Thoracic aorta (tissue), 2 donors: ENCODE data around the gene TMEM86A. TPM values are rescaled to one million over a fixed set of nuclear protein-coding genes. Genes with fewer than 3 reads are reported as not detected.
A peak's percentile ranks its signal among the peaks of the same experiment; 100 is the strongest.

Experiments used
- ATAC-seq: fragments of 150-250 bp; one replicate; pipeline ENCODE4 v1.8.0; 2017; ENCODE audit warnings: low read depth; ENCODE audit not compliant: insufficient number of reproducible peaks, low FRiP score
- DNase-seq: peaks from one replicate; pipeline ENCODE4 v3.0.0-alpha.2; 2020; ENCODE audit warnings: low spot score
- H3K27ac ChIP-seq, 2 donors: fragments of 200-600 bp; sonication (generic); 1 replicate in 1 of 2; 2 replicates in 1 of 2; pipeline ENCODE4 v1.5.1; 2016; ENCODE audit warnings: mild to moderate bottlenecking in 2 of 2, moderate library complexity in 2 of 2
- H3K27me3 ChIP-seq: fragments of 200-600 bp; sonication (generic); replicated peaks from 2 replicates; pipeline ENCODE4 v1.6.0; 2016; ENCODE audit warnings: mild to moderate bottlenecking; ENCODE audit not compliant: insufficient read depth
- H3K36me3 ChIP-seq: fragments of 200-600 bp; sonication (generic); one replicate; pipeline ENCODE4 v1.5.1; 2016
- H3K4me1 ChIP-seq, 2 donors: fragments of 200-600 bp; sonication (generic); 1 replicate in 1 of 2; 2 replicates in 1 of 2; pipeline versions ENCODE4 v1.5.1 to v1.6.0; 2016; ENCODE audit warnings: low read depth in 2 of 2, mild to moderate bottlenecking in 1 of 2; ENCODE audit not compliant: control insufficient read depth in 1 of 2
- H3K4me3 ChIP-seq: fragments of 200-600 bp; sonication (generic); 2 replicates; pipeline ENCODE4 v1.5.1; 2016; ENCODE audit warnings: mild to moderate bottlenecking
- H3K9me3 ChIP-seq: fragments of 200-600 bp; sonication (generic); 2 replicates; pipeline ENCODE4 v1.5.1; 2016
- CTCF ChIP-seq: fragments of 200-600 bp; sonication (generic); IDR thresholded peaks from one replicate; pipeline ENCODE4 v1.5.1; 2019; ENCODE audit warnings: antibody characterized with exemption
- total RNA-seq, 2 donors: library from RNA; depleted of rRNA; stranded (reverse); fragments of >200 nt; gene quantifications; one replicate each; pipeline versions ENCODE4 v1.1.0 to v1.2.3, GENCODE V29; 2016

Gene TMEM86A
- total RNA-seq, 2 donors from 2014 or later, result 5.3 to 8.3 TPM

DNA sequence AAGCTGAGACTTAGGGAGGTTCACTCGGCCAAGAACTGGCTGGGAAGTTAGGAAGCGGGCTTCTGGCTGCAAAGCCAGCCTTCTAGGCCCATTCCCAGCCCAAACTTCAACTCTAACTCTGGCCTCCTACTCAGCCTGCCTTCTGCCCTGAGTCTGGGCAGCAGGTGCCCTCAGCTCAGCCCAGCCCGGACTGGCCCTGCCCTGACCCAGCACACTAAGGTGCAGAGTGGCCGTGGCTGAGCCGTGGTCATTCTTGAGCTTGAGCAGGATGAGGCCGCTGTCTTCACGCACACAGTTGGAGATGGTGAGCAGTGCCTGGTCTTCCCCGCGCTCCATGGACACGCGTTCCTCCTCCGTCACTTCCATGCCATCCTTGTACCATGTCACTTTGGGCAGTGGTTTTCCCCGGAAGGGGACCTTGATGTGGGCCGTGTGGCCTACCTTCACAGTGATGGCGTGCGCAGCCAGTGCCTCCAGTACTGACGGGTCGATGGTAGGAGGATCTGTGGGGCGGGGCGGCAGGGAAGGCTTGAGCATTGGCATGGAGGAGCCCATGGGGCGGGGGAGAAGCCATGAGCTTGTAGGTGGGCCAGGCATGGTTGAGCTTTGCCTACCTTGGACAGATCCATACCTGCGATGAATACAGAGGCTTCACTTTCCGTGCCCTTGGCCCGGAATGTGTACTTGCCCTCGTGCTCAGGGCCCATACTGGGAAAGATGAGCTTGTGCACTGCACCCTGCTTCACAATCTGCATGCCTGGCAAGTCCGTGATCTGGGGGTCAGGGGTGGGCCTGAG lies 15.3 kb downstream of the TMEM86A start:
- no peaks in the 10 kb centered on the region for H3K27me3 ChIP-seq
- no peaks in the 10 kb centered on the region for H3K9me3 ChIP-seq
- no peak overlapping the region for H3K4me3 ChIP-seq
- H3K36me3 ChIP-seq, result no peaks in the 10 kb centered on the region
- no peak for ATAC-seq
- TF ChIP-seq CTCF, result no peak
- no peak for DNase-seq
- H3K4me1 ChIP-seq, result no peaks in the 10 kb centered on the region
- H3K27ac ChIP-seq, result no peak overlapping the region

DNA sequence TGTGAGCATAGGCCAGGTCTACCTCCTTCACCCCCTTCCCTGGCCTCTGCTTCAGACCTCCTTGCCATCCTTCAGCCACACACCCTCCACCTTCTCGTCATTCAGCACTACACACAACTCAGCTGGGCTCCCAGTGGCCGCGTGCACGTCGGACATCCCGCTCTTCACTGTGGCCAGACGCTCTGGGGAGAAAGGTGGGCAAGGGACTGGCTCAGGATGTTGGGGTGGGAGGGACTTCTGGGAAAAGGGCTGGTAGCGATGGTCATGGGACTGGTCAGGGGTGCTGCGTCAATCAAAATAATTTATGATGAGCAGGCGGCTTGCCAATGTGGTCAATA lies 15.8 kb downstream of the TMEM86A start:
- Histone ChIP-seq H3K27ac (no peak overlapping the region), H3K36me3 (no peaks in the 10 kb centered on the region), H3K9me3 (no peaks in the 10 kb centered on the region), H3K27me3 (no peaks in the 10 kb centered on the region), H3K4me3 (no peak overlapping the region), H3K4me1 (no peaks in the 10 kb centered on the region)
- DNase-seq (no peak), ATAC-seq (no peak)
- no peak for TF ChIP-seq CTCF

GRCh38 chr11:18715476-18715875 lies 16.9 kb downstream of the TMEM86A start:
- Histone ChIP-seq H3K27me3 (no peaks in the 10 kb centered on the region), H3K9me3 (no peaks in the 10 kb centered on the region), H3K27ac (no peak overlapping the region), H3K36me3 (no peaks in the 10 kb centered on the region), H3K4me3 (no peak overlapping the region), H3K4me1 (peaks cover 0 to 4% of the 10 kb centered on the region in 2 donors)
- TF ChIP-seq CTCF, result no peak
- DNase-seq (no peak), ATAC-seq (no peak)

DNA sequence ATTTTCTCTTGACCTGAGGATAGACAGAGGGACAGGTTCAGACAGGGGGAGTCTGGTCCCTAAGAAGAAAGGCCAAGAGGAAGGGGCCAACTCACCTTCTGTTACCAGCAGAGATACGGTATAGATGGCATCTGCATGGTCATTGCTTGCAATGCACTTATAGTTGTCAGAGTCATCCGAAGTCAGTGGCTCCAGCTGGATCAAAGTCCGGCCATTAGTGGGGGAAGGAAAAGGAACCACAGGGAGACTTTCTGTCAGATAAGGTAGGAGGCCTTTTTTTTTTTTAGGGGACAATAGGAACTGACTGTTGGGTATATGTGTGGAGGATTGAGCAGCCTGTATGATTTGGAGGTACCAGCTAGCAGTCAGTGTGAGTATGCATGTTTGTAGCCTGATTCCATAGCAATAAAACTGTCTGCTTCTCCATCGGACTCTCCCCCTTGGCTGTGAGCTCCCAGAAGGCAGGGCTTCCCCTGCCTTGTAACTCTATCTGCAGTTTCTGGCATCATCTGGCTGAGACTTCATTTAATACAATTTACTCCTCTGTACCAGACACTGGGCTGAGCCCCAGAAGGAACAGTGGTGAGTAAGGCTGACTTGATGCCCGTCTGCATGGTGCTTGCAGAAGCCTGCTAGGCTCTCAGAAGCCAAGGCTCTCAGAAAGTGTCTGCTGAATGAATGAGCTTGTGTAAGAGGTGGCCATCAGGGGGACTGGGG lies 21.7 kb downstream of the TMEM86A start:
- no peak for ATAC-seq
- H3K36me3 ChIP-seq, result no peaks in the 10 kb centered on the region
- H3K4me1 ChIP-seq, result peaks cover 0 to 7% of the 10 kb centered on the region in 2 donors
- no peak for TF ChIP-seq CTCF
- peak overlapping the region; percentile 67 to 71 for H3K27ac ChIP-seq
- no peaks in the 10 kb centered on the region for H3K9me3 ChIP-seq
- peak overlapping the region; percentile 76 for H3K4me3 ChIP-seq
- no peaks in the 10 kb centered on the region for H3K27me3 ChIP-seq
- no peak for DNase-seq

- no peak for TF ChIP-seq CTCF
- Histone ChIP-seq H3K27ac (peak overlapping the region; percentile 67 to 71), H3K27me3 (no peaks in the 10 kb centered on the region), H3K36me3 (no peaks in the 10 kb centered on the region), H3K9me3 (no peaks in the 10 kb centered on the region), H3K4me1 (peaks cover 0 to 7% of the 10 kb centered on the region in 2 donors), H3K4me3 (peak overlapping the region; percentile 76)
- DNase-seq (peak; percentile 56), ATAC-seq (peak; percentile 90)
These were observed 22.4 kb downstream of the TMEM86A start for GRCh38 chr11:18720808-18721560.
